H1 (cell line): ENCODE measurements around the gene DENND1A.
A peak's percentile ranks its signal among the peaks of the same experiment; 100 is the strongest.

Source experiments
- CHD1 ChIP-seq: IDR thresholded peaks from 2 replicates; pipeline ENCODE4 v1.6.1; 2012; ENCODE audit warnings: low read depth, low read length, improper control_type of control experiment
- EP300 ChIP-seq, 2 experiments: IDR thresholded peaks; 1 replicate in 1 of 2; 2 replicates in 1 of 2; pipeline ENCODE4 v1.6.1; 2011 to 2012; ENCODE audit warnings: low read depth in 2 of 2, low read length in 2 of 2, mild to moderate bottlenecking in 2 of 2, borderline replicate concordance in 1 of 2, inconsistent platforms in 1 of 2, moderate library complexity in 1 of 2
- EZH2 ChIP-seq: fragments of 200-600 bp; sonication (generic); IDR thresholded peaks from 2 replicates; pipeline ENCODE4 v1.7.1; 2012; ENCODE audit warnings: low read depth, mild to moderate bottlenecking, moderate library complexity, low read length, inconsistent platforms; ENCODE audit not compliant: severe bottlenecking
- GABPA ChIP-seq: IDR thresholded peaks from 2 replicates; pipeline ENCODE4 v1.6.1; 2011; ENCODE audit warnings: mild to moderate bottlenecking, low read length, moderate library complexity, borderline replicate concordance; ENCODE audit not compliant: insufficient read depth
- MAX ChIP-seq: IDR thresholded peaks from 2 replicates; pipeline ENCODE4 v1.6.1; 2012; ENCODE audit warnings: inconsistent platforms
- POLR2A ChIP-seq, 2 experiments: IDR thresholded peaks; 1 replicate in 1 of 2; 2 replicates in 1 of 2; pipeline ENCODE4 v1.6.1; 2011; ENCODE audit warnings: low read depth in 2 of 2, low read length in 2 of 2, mild to moderate bottlenecking in 2 of 2; ENCODE audit errors: control extremely low read depth in 1 of 2
- POLR2AphosphoS5 ChIP-seq: IDR thresholded peaks from 2 replicates; pipeline ENCODE4 v1.6.1; 2011; ENCODE audit warnings: low read depth, low read length
- RAD21 ChIP-seq, 2 experiments: IDR thresholded peaks in 1 of 2; conservative IDR thresholded peaks in 1 of 2; 2 replicates each; pipeline ENCODE4 v1.6.1; 2011; ENCODE audit warnings: low read depth in 2 of 2, low read length in 2 of 2, improper control_type of control experiment in 1 of 2, inconsistent platforms in 1 of 2, mild to moderate bottlenecking in 1 of 2, moderate library complexity in 1 of 2
- RFX5 ChIP-seq: IDR thresholded peaks from 2 replicates; pipeline ENCODE4 v1.6.1; 2011; ENCODE audit warnings: low read depth, low read length, improper control_type of control experiment, borderline replicate concordance
- TBP ChIP-seq: IDR thresholded peaks from 2 replicates; pipeline ENCODE4 v1.6.1; 2011; ENCODE audit warnings: low read depth, low read length, improper control_type of control experiment
- ZNF274 ChIP-seq: IDR thresholded peaks from 2 replicates; pipeline ENCODE4 v1.7.0; 2012; ENCODE audit warnings: low read length, borderline replicate concordance; ENCODE audit errors: extremely low read depth
- TF ChIP-seq, protein P1 (sequence below), 3 experiments: IDR thresholded peaks; 1 replicate in 2 of 3; 2 replicates in 1 of 3; pipeline versions ENCODE4 v1.5.1 to v1.6.1; 2011; ENCODE audit warnings: low read length in 3 of 3, mild to moderate bottlenecking in 3 of 3, inconsistent platforms in 2 of 3, low read depth in 1 of 3, moderate library complexity in 1 of 3; ENCODE audit not compliant: insufficient read depth in 1 of 3; ENCODE audit errors: control extremely low read depth in 1 of 3

DNA sequence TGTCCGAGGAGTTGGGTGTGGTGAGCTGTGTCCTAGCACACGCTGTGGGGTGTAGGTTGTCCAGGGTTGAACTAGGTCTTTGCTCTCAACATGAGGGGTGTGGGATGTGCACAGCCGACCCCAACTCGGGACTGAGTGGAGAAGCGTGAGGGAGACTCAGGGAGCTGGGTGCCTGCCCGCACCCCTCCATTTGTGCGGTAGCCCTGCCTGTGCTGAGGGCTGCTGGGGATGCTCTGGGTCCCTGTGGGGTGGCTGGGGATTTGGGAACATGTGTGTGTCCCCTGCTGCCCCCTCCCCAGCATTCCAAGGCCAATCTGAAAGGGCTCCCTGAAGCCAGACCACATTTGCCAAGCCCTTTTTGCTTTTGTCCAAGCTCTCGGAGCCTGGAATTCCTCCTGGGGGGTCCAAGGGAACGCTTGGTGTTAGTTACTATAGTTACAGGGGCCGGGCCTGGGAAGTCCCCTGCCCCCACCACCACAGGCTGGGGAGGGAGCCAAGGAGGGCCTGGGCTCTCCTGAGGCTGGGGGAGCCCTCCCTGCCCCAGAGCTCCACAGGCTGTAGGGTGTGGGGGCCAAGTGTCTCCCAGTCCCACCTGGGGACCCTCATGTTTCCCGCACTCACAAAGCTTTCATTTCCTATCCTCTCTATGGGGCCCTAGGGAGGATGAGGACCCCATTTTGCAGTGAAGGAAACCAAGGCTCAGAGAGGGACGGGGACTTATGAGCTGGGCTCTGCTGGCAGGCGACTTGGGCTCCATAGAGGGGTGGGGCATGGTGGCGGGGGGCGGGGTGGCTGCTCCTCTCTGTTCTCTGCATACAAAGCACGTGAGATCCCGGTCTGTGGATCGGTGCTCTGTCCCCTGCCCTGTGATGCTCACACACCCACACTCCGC is 572.8 kb downstream of the DENND1A start:
- TF ChIP-seq, protein P1, sequence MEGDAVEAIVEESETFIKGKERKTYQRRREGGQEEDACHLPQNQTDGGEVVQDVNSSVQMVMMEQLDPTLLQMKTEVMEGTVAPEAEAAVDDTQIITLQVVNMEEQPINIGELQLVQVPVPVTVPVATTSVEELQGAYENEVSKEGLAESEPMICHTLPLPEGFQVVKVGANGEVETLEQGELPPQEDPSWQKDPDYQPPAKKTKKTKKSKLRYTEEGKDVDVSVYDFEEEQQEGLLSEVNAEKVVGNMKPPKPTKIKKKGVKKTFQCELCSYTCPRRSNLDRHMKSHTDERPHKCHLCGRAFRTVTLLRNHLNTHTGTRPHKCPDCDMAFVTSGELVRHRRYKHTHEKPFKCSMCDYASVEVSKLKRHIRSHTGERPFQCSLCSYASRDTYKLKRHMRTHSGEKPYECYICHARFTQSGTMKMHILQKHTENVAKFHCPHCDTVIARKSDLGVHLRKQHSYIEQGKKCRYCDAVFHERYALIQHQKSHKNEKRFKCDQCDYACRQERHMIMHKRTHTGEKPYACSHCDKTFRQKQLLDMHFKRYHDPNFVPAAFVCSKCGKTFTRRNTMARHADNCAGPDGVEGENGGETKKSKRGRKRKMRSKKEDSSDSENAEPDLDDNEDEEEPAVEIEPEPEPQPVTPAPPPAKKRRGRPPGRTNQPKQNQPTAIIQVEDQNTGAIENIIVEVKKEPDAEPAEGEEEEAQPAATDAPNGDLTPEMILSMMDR (IDR thresholded peaks at IDR 0.05; ENCODE audit: control extremely low read depth in 1 of 3, insufficient read depth in 1 of 3, low read depth in 1 of 3, low read length in 3 of 3) = no peak
- TF ChIP-seq EP300 (IDR thresholded peaks at IDR 0.05; ENCODE audit: borderline replicate concordance in 1 of 2, low read depth in 2 of 2, low read length in 2 of 2) (no peak), ZNF274 (no peak), POLR2A (IDR thresholded peaks at IDR 0.05; ENCODE audit: control extremely low read depth in 1 of 2, low read depth in 2 of 2, low read length in 2 of 2) (no peak), RFX5 (no peak), RAD21 (IDR thresholded peaks at IDR 0.05 in 1 of 2, conservative IDR thresholded peaks at IDR 0.05 in 1 of 2; ENCODE audit: low read depth in 2 of 2, low read length in 2 of 2) (no peak), GABPA (no peak), MAX (0 out of 2 replicates have a peak, but pooled peaks have one; percentile 20), EZH2 (no peak), POLR2AphosphoS5 (no peak), TBP (no peak), CHD1 (no peak)
